ENCODE results near the gene PPIL1.

PPIL1 gene

DNA sequence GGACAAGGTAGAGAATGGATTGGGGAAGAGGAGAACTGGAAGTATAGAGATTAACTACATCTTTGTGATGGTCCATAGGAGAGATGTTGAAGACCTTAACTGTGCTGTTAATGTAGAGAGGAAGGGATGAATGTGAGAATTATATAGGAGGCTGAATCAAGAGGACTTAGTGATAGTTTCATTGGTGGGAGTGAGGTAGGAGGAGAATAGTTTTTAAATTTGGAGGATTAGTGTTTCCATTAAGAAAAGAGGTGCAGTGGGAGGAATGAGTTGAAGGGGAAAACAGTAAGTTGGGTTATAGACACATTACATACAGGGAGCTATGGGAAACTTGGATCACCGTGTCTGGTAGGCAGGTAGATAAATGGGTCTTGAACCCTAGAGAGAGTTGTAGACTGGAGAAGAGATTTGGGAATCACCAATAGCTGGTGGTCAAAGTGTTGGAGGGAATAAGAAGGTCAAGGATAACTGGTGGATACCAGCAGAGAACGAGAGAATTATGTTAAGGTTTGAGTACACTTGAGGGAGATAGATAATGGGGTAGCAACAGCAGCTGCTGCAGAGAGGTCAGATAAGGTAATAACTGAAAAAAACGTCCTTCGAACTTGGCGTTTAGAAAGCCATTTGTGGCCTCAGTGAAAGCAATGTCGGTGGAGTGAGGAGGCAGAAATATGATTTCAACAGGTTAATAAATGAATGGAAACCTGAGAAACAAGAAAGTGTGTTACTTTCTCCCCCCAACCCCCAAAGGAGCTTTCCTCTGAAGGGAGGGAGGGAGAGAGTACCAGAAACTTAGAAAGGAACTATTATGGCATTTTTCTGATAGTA is 14.3 kb upstream of the PPIL1 start:
- no peak for DNase-seq

DNA sequence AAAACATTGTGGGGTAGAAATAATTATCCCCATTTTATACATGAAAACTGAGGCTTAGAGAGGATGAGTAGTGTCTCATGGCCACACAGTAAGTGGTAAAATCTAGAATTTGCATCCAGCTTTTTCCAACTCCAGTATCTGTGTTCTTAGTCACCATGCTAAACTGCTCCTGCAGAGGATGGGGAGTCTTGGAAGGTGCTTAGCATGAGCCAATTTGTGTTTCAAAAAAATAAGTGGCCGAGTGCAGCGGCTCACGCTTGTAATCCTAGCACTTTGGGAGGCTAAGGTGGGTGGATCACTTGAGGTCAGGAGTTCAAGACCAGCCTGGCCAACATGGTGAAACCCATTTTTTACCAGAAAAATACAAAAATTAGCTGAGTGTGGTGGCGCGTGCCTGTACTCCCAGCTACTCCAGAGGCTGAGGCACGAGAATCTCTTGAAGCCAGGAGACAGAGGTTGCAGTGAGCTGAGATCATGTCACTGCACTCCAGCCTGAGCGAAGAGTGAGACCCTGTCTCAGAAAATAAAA is 13.6 kb upstream of the PPIL1 start:
- no peak for DNase-seq

DNA sequence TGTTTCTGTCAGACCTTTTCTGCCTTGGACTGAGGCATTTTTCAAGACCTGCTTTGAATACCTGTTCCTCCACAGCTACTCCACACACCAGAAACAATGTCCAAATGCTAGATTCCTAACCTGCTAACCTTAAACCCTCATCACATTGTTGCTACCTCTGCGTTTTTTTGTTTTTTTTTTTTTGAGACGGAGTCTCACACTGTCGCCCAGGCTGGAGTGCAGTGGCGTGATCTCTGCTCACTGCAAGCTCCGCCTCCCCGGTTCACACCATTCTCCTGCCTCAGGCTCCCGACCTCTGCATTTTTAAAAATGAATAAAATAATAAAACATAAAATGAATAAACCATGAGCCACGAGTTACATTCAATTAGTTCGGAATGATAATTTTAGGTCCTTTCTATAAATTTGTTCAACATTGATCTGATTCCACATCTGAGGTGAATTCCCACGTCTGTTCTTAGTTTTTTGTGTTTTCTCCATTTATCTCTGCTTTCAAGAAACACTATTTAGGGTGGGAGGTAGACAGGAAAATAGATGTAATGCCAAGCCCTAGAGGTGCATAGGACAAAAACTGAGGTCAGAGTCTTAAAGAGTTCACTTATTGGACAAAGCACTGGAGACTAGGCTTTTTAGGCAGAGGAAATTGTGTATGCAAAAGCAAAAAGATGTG is 12.5 kb upstream of the PPIL1 start:
- DNase-seq: no peak

DNA sequence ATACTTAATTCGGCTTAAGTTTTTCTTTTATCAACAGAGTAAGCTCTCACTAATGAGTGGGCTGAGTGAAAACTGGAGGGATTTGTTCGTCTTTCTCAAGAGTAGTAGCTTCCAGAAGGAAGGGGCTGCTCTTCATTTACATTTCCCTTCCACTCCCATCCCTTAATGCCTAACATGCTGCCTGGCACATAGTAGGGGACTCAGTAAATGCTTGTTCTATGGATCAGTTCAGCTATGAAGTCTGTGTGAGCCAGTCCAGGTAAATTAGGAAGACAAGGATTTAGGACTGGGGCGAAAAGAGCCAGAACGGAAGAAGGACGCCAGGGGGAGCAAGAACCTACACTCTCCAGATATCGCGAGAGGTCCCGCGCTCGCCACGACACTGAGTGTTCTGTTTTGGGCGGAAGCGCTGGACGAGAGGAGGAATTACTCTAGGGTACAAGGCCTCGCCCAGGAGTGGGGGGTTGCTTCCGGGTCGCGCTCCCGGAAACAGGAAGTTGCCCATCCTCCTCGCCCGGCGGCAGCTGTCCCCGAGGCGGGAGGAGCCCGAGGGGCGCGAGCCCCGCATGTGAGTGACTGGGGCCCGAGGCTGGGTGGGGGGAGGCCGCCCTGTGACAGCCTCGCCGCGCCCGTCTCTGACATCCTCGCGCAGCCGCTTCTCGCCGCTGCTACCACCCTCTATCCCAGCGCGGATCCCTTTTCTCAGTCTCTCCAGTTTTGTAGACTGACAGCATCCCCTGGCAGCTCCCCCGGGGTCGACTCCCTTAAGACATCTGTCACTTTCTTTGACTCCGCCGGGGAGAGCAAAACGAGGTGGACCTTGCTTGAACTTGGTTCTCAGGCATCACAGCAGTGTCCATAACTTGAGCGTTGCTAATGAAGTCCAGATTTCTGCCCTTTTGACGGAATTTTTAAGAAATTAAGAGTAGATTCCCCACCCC is 11.1 kb upstream of the PPIL1 start, which contains the start of gene C6orf89:
TSS of gene C6orf89 (plus strand) at position 492 of the 941 bp plus-strand sequence. CDS start 13,493 bp downstream, outside the sequence.
- peak; percentile 98 for DNase-seq

DNA sequence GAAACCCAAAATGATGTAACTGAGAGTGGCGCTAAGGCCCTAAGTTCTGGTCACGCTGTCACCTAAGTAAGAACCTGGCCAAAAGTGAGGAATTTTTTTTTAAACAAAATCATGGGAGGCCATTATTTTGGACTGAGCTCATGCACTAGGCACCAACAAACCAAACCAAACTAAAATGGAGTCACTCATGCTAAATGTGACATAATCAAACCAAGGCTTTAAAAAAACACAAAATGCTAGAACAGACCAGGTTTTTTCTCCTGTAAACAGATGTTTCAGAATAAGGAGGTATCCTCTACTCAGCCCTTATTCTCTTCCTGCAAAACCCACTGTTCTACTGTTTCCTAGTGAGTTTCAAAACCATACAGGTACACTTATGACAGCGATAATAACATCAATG is 10.0 kb upstream of the PPIL1 start:
- DNase-seq: no peak

DNA sequence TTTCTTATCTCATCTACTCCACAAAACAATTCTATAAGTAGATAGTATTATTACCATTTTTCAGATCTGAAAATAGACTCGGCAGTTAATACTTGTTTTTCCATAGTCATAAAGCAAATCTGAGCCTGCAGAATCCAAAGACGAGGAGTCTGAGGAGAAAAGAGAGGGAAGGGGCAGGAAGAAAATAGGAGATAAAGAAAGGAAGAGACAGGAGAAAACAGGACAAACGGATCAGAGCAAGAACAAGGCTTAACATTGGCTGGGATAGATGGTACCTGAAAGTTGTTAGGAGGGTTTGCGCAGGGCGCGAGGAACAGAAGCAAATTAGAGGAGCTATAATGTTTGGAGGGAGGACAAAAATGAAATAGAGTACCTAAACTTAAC is 639 bp upstream of the PPIL1 start:
- DNase-seq: no peak

DNA sequence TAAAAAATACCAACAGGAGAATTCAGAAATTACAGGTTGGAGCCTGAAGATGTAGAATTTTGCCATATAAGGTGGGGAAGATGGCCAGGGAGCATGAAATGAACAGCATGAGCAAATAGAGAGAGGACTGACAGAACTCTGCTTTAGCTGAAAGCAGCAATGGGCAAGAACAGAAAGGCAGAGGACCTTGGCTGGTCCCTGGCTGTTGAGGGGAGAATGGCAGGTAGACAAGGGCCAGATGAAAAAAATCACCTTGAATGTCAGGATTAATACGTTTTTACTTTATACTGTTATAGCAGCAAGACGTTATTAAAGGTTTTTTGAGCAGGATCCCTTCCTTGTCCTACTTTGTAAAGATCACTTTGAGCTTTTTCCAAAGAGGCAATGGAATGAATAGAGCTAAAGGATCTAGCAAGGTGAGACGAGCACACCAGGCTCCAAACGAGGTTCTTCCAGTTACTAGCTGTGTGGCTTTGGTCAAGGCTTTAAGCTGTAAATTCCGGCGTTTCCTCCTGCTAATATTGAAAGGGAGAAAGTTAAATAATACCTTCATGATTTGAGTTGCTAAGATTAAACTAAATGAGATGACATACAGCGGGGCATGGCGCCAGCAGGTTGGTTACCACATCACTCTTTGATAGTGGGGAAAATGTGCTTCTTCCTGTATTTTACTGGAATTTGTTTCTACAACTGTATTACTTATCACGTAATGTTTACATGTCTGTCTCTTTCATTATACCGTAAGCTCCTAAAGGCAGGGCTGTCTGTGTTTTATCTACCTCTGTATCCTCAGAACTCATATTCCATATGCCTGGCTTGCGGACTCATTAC is 776 bp downstream of the PPIL1 start:
- DNase-seq: peak; percentile 31

DNA sequence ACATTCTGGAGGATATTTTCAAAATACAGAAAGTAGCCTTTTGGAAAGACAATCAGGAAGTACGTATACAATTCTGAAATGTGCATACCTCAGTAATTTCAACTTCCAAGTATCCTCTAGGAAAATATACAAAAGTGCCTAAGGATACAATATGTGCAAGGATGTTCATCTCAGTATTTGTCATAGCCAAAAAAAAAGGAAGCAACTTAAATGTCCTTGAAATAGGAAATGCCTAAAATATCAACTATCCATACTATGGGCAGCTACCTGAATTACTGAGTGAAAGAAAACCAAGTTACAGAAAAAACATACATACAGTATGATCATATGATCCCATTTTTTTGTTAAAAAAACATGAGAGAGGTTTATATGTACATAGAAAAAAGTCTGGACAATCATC is 1.5 kb downstream of the PPIL1 start:
- DNase-seq: no peak

DNA sequence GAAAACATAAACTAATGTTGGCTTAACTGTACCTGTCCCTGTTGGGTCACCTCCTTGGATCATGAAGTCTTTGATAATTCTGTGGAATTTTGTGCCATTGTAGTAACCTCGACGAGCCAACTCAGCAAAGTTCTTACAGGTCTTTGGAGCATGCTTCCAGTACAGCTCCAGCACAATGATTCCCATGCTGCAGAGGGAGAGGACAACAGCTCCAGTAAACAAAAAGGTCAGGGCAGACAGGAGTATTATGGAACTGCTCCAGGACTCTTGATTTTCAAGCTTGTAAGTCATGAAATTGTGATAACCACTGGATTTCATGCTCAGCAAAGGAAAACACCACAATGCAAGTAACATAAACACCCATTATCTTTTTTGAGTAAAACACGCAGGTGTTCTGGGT is 2.9 kb downstream of the PPIL1 start:
- no peak for DNase-seq

DNA sequence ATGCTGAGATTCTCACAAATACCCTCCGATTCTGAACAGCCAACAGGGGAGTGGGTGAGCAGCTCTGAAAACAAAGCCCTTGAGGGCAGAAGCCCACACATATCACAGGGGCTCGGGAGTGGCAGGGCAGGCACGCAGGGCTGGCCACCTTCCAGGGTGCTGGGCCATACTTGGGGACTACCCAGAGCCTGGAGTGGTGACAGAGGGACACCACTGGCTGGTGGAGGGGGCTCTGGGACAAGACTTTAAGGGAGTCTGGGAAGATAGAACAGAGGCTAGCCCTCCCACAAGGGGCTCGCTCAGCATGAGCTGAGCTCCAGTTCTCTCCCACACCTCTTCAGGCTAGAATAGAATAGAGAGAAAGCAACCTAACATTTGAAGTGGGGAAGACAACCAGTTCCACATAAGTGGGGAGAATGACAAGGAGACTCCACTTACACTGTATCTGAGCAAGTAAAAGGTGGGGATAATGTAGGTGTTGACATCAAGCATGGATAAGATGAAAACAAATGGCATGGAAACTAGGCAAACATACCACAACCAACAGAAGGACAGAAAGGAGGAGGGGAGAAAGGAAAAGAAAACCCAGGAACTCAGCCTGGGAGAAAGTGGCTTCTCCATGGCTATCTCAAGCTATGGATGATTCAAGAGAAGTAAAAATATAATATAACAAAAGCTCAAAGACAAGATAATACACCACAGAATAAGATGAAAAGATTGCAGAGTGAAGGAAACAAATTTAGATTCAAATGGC is 7.0 kb downstream of the PPIL1 start:
- DNase-seq: no peak

DNA sequence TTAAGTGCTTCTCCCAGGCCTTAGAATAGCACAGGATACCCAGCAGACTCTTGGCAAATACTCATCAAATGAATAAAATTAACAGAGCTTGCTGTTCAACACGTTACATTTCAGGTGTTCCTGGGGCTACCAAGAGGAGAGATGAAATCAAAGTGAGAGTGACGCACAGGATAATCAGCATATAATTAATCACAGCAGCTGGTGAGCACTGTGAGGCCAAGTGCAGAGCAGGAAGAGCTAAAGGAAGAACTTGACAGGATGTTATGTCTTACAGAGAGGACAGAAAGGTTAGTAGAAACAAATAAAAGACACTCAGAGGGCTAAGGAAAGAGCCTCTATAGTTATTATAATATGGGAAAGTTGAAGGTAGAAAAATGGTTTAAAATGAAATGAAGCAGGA is 8.8 kb downstream of the PPIL1 start:
- DNase-seq: no peak

DNA sequence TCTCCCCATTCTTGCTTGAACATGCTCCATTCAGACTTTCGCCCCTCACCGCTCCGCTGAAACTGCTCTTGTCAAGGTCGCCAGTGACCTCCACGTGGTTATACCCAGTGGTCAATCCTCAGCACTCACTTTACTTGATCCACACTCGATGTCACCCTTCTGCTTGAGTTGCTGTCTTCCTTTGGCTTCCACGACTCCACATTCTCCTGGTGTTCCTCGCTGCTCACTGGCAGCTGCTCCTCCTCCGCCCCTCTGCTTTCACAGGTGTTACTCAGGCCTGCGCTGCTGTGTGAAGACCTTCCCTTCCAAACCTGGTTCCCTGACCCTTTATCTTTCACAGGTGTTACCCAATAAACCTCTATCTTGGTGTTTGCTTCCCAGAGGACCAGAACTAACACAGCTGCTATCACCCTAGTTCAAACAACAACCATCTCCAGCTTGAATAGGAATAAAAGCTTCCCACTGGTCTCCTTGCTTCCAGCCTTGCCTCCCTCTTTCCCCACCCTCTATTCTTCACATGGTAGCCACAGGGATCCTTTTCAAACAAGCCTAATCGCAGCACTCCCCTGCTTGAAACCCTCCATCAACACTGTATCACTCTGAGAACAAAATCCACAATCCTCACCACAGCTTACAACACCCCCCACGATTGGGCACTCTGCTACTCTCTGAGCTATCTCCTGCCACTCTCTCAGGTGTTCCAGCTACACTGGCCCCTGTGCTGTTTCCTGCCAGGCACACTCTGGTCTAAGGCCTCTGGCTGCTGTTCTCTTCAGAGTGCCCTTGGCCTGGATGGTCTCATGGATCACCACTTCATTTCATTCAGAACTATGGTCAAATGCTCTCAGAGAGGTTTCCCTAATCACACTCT is 10.7 kb downstream of the PPIL1 start:
- DNase-seq: no peak

DNA sequence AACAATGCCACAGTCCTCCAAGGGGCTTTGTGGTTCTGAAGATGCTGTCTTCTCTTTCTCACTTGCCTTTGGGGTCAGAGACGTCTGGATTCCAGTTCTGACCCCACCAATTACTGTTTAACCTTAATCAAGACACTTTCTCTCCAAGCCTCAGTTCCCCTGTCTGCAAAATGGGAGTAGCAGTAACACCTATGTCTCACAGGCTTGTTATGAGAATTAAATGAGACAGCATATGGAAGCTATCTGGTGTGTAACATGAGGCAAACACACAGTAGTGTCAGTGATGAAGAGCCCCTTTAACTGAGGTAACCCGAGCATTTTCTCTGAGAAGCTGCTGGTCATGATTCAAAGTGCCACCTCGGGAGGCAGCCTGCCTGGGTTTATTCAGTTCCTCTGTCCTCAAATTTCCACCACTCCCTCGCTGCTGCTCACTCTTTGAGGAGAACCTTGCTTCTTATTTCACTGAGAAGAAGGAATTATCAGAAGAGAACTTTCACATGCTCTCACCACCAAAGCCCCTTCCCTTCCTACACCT is 11.7 kb downstream of the PPIL1 start:
- DNase-seq: no peak

DNA sequence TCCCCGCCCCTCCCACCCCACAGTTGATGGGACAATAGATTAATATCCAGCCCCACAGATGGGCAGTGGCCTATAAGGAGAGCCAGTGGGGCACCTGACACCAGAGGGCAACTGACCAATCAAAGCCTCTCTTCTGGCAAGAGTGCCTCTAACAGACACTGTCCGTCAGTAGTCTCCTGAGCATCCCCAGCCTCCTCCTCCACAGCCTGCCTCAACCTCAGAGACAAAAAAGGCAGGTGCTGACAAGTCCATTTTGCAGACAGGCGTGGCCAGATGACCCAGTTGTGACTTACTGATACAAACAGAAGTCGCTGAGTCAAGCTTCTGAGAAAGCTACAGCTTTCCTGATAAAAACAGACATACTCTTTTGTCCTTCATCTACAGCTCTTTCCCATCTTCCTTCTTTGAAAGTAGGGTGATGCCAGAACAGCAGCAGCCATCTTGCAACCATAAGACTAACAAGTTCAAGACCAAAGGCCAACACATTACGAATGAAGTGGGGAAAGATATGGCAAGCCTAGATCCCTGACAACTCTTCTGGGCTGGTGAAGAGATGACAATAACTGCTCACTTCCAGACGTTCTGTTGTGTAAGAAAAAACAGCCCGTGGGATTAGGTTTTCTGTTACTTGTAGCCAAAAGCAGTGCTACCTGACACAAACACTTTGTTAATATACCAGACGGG is 12.3 kb downstream of the PPIL1 start:
- DNase-seq: no peak

DNA sequence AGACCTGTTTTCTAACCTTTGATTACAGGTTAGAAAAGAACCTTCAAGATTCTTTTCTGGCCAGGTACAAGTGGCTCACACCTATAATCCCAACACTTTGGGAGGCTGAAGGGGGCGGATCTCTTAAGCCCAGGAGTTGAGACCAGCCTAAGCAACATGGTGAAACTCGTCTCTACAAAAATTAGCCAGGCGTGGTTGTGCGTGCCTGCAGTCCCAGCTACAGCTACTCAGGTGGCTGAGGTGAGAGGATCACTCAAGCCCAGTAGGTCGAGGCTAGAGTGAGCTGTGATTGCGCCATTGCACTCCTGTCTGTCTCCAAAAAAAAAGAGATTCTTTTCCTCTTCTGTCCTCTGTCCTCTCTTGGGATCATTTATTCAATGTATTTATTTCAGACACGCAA is 14.5 kb downstream of the PPIL1 start:
- DNase-seq: no peak

DNA sequence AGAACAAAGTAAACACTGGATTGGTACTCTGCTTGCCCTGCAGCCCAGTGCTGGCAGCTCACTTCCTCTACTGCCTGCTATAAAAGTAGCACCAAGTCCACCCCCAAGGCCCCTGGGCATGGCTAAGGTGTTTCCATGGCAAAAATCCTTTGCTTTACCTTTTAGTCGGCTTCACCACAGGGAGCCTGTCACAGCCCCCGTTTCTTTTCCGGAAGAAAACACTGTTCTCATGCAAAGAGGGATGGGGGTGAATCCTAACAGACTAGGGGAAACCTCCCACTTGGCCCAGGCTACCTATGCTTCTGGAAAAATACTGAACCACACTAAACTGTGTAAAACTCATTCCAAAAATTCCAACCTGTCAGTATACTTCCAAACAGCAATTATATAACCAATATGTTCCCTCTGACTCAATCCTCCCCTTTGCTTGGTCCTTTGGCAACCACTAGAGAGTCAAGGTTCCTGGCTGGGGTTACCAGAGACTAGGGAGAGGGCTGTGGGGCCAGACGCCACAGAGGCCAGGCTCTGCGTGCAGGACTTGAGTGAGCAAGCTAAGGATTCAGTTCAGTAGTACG is 16.1 kb downstream of the PPIL1 start:
- DNase-seq: no peak

DNA sequence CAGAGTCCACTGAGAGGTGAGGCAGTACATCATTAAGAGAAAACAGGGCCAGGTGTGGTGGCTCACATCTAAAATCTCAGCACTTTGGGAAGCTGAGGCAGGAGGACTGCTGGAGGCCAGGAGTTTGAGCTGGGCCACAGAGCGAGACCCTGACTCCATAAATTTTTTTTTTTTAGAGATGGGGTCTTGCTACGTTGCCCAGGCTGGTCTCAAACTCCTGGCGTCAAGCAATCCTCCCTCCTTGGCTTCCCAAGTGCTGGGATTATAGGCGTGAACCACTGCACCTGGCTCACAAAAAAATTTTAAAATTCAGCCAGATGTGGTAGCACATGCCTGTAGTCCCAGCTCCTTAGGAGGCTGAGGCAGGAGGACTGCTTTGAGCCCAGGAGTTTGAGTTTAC is 17.3 kb downstream of the PPIL1 start:
- no peak for DNase-seq

DNA sequence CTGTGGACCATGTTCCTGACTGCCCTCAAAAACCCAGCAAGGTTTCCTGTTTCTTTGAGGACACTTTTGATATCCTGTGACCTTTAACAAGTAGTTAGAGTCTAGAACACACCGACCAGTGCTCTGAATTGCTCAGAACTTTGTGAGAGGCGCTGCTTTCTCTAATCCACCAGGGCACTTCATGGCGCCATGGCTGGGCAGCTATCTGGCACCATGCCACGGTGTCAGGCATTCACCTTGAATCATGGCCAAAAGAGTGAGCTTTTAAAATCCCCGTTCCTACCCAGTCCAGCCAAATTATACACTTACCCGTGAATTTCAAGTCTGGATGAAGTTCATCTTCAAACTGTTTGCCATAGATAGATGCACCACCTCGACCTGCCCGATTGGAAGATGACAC is 18.3 kb downstream of the PPIL1 start:
- DNase-seq: no peak

DNA sequence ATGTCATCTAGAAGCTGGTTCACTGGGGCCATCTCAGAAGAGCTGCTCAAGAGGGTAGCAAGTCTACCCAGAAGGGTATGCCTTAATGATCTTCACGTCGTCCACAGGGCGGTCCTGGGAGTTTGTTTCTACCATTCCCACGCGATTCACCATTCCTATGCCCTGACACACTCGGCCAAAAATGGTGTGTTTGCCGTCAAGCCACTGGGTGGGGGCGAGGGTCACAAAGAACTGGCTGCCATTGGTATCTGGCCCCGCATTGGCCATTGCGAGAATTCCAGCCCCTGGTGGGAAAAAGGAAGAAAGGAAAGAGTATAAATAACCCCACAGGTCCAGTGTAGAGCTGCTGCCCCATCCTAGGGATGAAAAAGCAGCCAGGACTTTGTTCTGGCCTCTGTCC is 18.9 kb downstream of the PPIL1 start:
- no peak for DNase-seq
